Body of pancreas (tissue), 4 donors: ENCODE results near the gene DUSP5.

Experiments
- POLR2A ChIP-seq, 3 donors: fragments of 450-650 bp; IDR thresholded peaks; one replicate each; pipeline ENCODE4 v1.6.1; 2016; ENCODE audit warnings: antibody characterized with exemption in 3 of 3, mild to moderate bottlenecking in 2 of 3
- TF ChIP-seq, protein P1 (sequence below), 7 experiments: fragments of 450-650 bp in 4 of 7; fragments of 200-600 bp in 3 of 7; sonication (generic) in 3 of 7; IDR thresholded peaks; one replicate each; pipeline ENCODE4 v1.5.1; 2016 to 2019; ENCODE audit warnings: antibody characterized with exemption in 7 of 7

DNA sequence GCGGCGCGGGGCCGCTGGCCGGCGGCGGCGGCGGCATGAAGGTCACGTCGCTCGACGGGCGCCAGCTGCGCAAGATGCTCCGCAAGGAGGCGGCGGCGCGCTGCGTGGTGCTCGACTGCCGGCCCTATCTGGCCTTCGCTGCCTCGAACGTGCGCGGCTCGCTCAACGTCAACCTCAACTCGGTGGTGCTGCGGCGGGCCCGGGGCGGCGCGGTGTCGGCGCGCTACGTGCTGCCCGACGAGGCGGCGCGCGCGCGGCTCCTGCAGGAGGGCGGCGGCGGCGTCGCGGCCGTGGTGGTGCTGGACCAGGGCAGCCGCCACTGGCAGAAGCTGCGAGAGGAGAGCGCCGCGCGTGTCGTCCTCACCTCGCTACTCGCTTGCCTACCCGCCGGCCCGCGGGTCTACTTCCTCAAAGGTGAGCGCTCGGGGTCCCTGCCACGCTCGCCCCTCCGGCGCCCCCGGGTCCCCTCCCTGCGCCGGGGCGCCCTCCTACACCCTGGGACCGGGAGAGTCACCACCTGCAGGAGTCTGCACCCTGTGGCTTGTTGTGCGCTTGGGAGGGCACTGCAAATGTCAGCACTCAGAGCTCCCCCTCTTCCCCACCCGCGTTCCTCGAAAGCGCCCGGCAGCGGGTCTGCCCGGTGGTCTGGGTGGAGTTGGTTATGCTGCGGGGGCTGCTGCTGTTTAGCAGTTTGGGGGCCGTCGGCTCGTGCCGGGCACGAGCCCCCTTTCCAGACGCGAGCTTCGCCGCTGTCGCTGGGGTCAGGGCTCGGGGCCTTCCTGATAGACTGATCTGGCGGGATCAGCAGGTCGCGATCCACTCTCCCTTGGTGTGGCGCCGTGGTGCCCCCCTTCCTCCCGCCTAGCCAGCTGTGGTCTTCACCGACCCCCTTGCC lies 627 bp downstream of the DUSP5 start:
- TF ChIP-seq POLR2A (IDR thresholded peaks at IDR 0.05), result no peak
- TF ChIP-seq, protein P1, sequence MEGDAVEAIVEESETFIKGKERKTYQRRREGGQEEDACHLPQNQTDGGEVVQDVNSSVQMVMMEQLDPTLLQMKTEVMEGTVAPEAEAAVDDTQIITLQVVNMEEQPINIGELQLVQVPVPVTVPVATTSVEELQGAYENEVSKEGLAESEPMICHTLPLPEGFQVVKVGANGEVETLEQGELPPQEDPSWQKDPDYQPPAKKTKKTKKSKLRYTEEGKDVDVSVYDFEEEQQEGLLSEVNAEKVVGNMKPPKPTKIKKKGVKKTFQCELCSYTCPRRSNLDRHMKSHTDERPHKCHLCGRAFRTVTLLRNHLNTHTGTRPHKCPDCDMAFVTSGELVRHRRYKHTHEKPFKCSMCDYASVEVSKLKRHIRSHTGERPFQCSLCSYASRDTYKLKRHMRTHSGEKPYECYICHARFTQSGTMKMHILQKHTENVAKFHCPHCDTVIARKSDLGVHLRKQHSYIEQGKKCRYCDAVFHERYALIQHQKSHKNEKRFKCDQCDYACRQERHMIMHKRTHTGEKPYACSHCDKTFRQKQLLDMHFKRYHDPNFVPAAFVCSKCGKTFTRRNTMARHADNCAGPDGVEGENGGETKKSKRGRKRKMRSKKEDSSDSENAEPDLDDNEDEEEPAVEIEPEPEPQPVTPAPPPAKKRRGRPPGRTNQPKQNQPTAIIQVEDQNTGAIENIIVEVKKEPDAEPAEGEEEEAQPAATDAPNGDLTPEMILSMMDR (IDR thresholded peaks at IDR 0.05), result peak in 2 of 7 experiments; percentile 9 to 18
